ENCODE measurements around the gene CCBE1.

- TF ChIP-seq POLR2AphosphoS5 (IDR thresholded peaks at IDR 0.05; ENCODE audit: low read depth, low read length) (no peak), REST (IDR thresholded peaks at IDR 0.05; ENCODE audit: insufficient read depth in 1 of 2, low read depth in 2 of 2, low read length in 2 of 2) (no peak), TAF1 (IDR thresholded peaks at IDR 0.05; ENCODE audit: borderline replicate concordance, insufficient read depth, low read length) (no peak), SIN3A (IDR thresholded peaks at IDR 0.05; ENCODE audit: borderline replicate concordance, insufficient read depth, low read length) (no peak), FOXP2 (optimal IDR thresholded peaks at IDR 0.05; ENCODE audit: borderline replicate concordance, extremely low read depth, extremely low read length, insufficient read depth) (no peak)
These were observed 129.8 kb downstream of the CCBE1 start for GRCh38 chr18:59567431-59567830.

All from PFSK-1 (cell line).